ENCODE measurements around the gene OSBP. TPM values are rescaled to one million over a fixed set of nuclear protein-coding genes. Genes with fewer than 3 reads are reported as not detected.

The OSBP gene
- total RNA-seq, 1 donor from 2014 or later = 40.1 TPM

- H3K4me3 Mint-ChIP-seq = peak overlapping the region; percentile 94
- peaks cover 40% of the 10 kb centered on the region for H3K4me1 Mint-ChIP-seq
- H3K36me3 Mint-ChIP-seq (ENCODE audit: low read depth) = peaks cover 19% of the 10 kb centered on the region
- H3K9me3 Mint-ChIP-seq = no peaks in the 10 kb centered on the region
- H3K27ac Mint-ChIP-seq = peak overlapping the region; percentile 91
- no peak for DNase-seq
- intact Hi-C loops (cut with micrococcal nuclease) = loop anchor here (1.0 to 10.0 kb wide), 5 partner anchors 53 to 472 kb away; partner anchors contain the start of genes FAM111A, MRPL16 and PATL1
- H3K27me3 Mint-ChIP-seq = no peaks in the 10 kb centered on the region
Measured at GRCh38 chr11:59616396-59616982, 915 bp upstream of the OSBP start.

DNA sequence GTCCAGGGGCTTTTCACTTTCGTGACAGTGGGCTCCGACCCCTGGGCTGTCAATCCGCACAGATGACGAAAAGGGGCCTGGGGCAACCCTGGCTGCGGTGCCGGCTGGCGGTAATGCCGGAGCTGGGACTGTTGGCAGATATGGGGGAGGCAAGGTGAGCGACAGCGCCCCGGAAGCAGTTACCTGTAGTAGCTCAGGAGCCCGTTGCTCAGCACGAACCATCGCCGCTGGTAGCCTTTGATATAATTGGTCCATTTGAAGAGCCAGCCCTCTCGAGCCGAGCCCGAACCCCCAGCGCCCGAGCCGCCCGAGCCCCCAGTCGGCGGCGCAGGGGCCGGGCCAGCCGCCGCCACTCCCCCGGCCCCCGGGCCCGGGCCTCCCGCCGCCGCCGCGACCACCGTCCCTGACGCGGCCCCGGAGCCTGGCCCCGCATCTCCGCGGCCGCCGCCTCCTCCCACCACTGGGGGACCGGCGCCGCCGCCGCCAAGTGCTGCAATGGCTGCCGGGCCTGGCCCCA, 396 bp downstream of the OSBP start:
- peaks cover 45% of the 10 kb centered on the region for H3K4me1 Mint-ChIP-seq
- peaks cover 22% of the 10 kb centered on the region for H3K36me3 Mint-ChIP-seq (ENCODE audit: low read depth)
- H3K4me3 Mint-ChIP-seq = peak overlapping the region; percentile 94
- intact Hi-C loops (cut with micrococcal nuclease) = loop anchor here (2.0 to 10.0 kb wide), 4 partner anchors 470 to 1902 kb away; partner anchors contain the start of genes FAM111A, FAM111B, MED19 and TMX2
- H3K27me3 Mint-ChIP-seq = no peaks in the 10 kb centered on the region
- H3K27ac Mint-ChIP-seq = peak overlapping the region; percentile 91
- no peaks in the 10 kb centered on the region for H3K9me3 Mint-ChIP-seq
- peak; percentile 86 for DNase-seq

DNA sequence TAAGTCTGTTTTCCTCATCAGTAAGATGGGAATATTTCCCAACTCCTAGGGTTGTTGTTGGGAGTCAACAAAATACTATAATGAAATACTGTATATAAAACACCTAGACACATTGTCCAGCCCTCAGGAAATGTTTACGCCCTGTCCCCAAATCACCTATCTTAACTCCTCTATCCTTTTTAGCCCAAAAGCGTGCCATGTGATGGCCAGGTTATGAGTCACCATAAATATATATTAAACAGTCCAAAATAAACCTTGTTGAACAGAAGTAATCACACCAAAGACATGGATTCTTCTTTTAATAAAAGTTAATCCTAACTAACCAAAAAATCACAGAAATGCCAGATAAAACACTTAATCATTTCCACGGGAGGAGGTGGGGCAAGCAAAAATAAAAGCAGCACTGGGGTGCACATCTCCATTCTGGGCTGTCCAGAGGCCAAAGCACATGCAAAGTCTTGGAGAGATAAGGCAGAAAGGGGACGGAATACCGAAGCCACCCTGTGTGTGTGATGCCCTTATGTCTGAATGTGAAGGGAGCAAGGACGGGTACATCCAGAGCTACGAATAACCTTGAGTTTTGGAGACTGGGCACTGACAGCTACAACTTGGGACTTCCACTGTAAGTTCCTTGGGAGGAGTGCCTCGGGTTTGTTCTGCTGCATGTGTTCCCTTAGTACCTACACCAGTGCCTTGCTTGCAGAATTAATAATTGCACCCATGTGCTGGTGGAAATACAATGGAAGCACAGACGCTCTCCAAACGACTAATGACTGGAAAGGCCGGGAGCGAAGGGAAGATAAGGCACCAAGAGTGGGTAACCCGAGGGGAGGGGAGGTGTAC, 1.1 kb downstream of the OSBP start:
- Mint-ChIP-seq H3K36me3 (ENCODE audit: low read depth) (peaks cover 24% of the 10 kb centered on the region), H3K27ac (peak overlapping the region; percentile 82), H3K4me1 (peaks cover 47% of the 10 kb centered on the region), H3K9me3 (no peaks in the 10 kb centered on the region), H3K27me3 (no peaks in the 10 kb centered on the region), H3K4me3 (peak overlapping the region; percentile 94)
- intact Hi-C loops (cut with micrococcal nuclease) = loop anchor here (2.0 to 10.0 kb wide), 4 partner anchors 470 to 1902 kb away; partner anchors contain the start of genes FAM111A, FAM111B, MED19 and TMX2
- DNase-seq = no peak

DNA sequence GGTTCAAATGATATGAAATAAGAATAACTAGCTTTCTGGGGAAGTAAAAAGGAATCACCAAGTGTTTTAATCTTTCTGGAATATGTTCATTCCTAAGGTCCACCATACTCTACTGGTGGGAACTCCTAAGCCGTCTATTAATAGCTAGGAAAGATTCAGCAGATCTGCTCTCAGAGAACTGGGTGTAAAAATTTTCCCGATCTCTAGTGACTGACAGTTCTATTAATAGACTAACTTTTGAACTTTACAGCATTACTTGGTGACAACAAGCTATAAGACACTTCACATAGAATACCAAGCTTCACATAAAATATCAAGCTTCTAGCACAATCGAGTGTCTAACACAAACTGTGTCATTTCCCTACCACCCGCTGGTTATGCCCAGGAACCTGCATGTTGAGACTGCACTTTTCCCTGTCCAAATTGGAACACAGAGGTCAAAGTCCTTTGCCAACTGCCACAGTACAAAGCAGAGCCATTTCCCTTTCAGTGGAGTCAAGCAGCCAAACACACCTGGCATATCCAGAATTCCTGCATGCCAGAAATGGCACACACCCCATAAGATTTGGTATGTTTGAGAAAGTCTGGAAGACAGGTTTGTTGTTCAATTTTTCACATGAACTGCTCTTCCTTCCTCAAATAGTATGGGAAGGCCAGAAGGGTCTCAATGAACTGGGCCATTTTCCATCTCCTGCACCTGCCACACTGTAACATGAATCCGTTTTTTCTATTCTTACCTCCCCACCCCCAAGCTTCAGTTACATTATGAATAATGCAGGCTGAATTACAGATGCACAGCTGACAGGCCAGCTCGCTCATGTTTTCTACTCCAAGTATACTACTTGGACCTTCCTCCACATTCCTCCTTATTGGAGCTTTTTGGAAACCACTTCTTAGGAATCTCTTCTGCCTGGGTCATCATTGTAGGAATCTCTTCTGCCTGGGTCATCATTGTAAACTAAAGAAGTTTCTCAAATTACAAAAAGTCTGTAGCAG, 3.7 kb downstream of the OSBP start:
- no peaks in the 10 kb centered on the region for H3K9me3 Mint-ChIP-seq
- peaks cover 42% of the 10 kb centered on the region for H3K4me1 Mint-ChIP-seq
- H3K4me3 Mint-ChIP-seq = no peak overlapping the region
- no peaks in the 10 kb centered on the region for H3K27me3 Mint-ChIP-seq
- intact Hi-C loops (cut with micrococcal nuclease) = loop anchor here (10.0 kb wide), 1 partner anchor 467 kb away; the partner anchor contains the start of gene FAM111A
- no peak overlapping the region for H3K27ac Mint-ChIP-seq
- DNase-seq = no peak
- H3K36me3 Mint-ChIP-seq (ENCODE audit: low read depth) = peaks cover 48% of the 10 kb centered on the region

DNA sequence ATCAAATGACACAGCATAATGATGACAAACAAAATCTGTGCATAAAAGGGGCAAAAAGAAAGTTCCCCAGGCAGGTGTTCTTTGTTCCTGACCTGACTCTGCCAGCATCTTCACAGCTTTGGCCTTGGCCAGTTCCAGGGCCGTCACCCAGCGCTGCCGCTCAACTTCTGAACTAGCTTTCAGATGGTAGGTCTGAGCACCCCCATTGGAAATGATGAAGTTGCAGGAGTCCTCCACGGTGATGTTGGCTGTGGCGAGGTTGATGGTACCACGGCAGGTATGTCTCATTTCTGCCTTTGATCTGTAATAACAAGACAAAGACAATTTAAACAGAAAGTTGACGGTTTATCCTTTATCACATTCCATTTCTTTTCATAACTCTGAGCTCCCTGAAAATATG, 5.3 kb downstream of the OSBP start:
- peaks cover 60% of the 10 kb centered on the region for H3K36me3 Mint-ChIP-seq (ENCODE audit: low read depth)
- no peak for DNase-seq
- no peaks in the 10 kb centered on the region for H3K27me3 Mint-ChIP-seq
- no peak overlapping the region for H3K4me3 Mint-ChIP-seq
- H3K27ac Mint-ChIP-seq = no peak overlapping the region
- H3K4me1 Mint-ChIP-seq = peaks cover 41% of the 10 kb centered on the region
- intact Hi-C loops (cut with micrococcal nuclease) = loop anchor here (10.0 kb wide), 1 partner anchor 465 kb away; the partner anchor contains the start of gene FAM111A
- H3K9me3 Mint-ChIP-seq = no peaks in the 10 kb centered on the region

DNA sequence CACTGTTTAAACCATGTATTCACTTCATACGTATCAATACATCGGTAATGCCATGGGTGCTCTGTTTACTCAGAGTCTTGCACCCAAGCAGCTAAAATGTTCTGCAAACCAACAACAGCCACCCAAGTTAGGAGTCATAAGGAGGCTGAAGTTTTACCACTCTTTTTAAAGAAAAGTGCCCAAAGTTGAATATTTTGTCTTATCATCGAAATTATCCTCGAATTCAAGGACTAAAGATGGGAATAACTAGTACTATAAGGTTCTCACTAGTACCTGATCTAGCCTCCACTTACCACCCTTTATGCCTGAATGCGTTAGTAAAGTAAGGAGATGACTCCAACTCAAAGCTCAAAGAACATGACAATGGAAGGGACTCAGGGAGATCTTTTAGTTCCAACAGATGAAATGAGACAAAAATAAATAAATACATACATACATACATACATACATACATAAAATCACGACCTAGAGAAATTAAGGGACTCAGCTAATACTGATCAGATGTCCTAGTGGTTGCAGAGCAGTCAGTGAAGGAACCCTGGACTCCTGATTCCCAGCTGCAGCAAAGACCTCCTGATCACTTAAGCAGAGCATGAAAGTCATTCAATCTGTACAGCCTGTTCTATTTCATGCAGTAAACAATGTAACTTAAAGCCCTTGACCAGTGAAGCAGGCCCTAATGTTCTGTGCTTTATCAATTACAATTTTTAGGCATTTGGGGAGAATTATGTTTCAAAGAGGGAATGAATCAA, 7.7 kb downstream of the OSBP start:
- Mint-ChIP-seq H3K27ac (no peak overlapping the region), H3K4me3 (no peak overlapping the region), H3K36me3 (ENCODE audit: low read depth) (peaks cover 63% of the 10 kb centered on the region), H3K9me3 (no peaks in the 10 kb centered on the region), H3K4me1 (peaks cover 30% of the 10 kb centered on the region), H3K27me3 (no peaks in the 10 kb centered on the region)
- no peak for DNase-seq
- intact Hi-C loops (cut with micrococcal nuclease) = no loop called here

GRCh38 chr11:59602432-59602831, 13.1 kb downstream of the OSBP start:
- peaks cover 11% of the 10 kb centered on the region for H3K4me1 Mint-ChIP-seq
- H3K9me3 Mint-ChIP-seq = no peaks in the 10 kb centered on the region
- no peak overlapping the region for H3K27ac Mint-ChIP-seq
- intact Hi-C loops (cut with micrococcal nuclease) = no loop called here
- H3K4me3 Mint-ChIP-seq = no peak overlapping the region
- no peaks in the 10 kb centered on the region for H3K27me3 Mint-ChIP-seq
- peaks cover 76% of the 10 kb centered on the region for H3K36me3 Mint-ChIP-seq (ENCODE audit: low read depth)
- no peak for DNase-seq

- no peaks in the 10 kb centered on the region for H3K9me3 Mint-ChIP-seq
- no peak overlapping the region for H3K27ac Mint-ChIP-seq
- DNase-seq = no peak
- H3K4me1 Mint-ChIP-seq = peaks cover 11% of the 10 kb centered on the region
- H3K36me3 Mint-ChIP-seq (ENCODE audit: low read depth) = peaks cover 74% of the 10 kb centered on the region
- H3K27me3 Mint-ChIP-seq = no peaks in the 10 kb centered on the region
- intact Hi-C loops (cut with micrococcal nuclease) = no loop called here
- no peak overlapping the region for H3K4me3 Mint-ChIP-seq
Measured at GRCh38 chr11:59601788-59602187, 13.8 kb downstream of the OSBP start.

DNA sequence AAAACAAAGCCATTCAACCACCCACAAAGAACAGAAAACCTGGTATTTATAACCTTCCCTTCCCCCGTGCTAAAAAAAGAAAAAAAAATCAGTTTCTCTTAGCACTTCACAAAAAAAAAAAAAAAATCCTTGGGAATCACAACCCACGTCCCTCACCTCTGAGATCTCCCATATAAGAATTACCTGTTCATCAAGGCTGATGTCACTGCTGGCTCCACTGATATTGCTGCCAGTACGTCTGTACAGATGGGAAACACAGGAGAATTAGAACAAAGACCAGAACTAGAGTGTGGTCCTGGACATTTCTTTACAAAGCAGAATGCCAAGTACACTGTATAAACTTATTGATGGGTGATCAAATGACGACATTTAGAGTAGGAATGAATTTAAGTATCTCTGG, 14.9 kb downstream of the OSBP start:
- Mint-ChIP-seq H3K27ac (no peak overlapping the region), H3K4me1 (peaks cover 9% of the 10 kb centered on the region), H3K4me3 (no peak overlapping the region), H3K9me3 (no peaks in the 10 kb centered on the region), H3K36me3 (ENCODE audit: low read depth) (peaks cover 74% of the 10 kb centered on the region), H3K27me3 (no peaks in the 10 kb centered on the region)
- intact Hi-C loops (cut with micrococcal nuclease) = no loop called here
- no peak for DNase-seq

- Mint-ChIP-seq H3K9me3 (no peaks in the 10 kb centered on the region), H3K27ac (no peak overlapping the region), H3K4me3 (no peak overlapping the region), H3K27me3 (no peaks in the 10 kb centered on the region), H3K36me3 (ENCODE audit: low read depth) (peaks cover 73% of the 10 kb centered on the region), H3K4me1 (peaks cover 9% of the 10 kb centered on the region)
- intact Hi-C loops (cut with micrococcal nuclease) = no loop called here
- no peak for DNase-seq
Measured at GRCh38 chr11:59600234-59600633, 15.3 kb downstream of the OSBP start.

DNA sequence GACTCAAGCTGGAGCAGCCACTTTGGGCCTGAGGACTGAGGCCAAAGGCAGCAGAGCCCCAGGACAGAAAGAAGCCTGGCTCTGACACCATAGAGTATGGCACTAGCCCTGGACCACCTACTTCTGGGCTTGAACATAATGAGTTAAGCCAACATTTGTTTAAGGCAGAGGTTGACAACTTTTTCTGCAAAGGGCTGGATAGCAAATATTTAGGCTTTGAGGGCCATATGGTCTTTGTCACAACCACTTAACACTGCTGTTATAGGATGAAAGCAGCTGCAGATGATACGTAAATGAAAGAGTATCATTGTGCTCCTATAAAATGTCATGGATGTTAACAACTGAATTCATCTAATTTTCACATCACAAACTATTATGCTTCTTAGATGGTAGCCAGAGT, 16.6 kb downstream of the OSBP start:
- Mint-ChIP-seq H3K27ac (no peak overlapping the region), H3K36me3 (ENCODE audit: low read depth) (peaks cover 79% of the 10 kb centered on the region), H3K4me1 (peaks cover 9% of the 10 kb centered on the region), H3K27me3 (no peaks in the 10 kb centered on the region), H3K4me3 (no peak overlapping the region), H3K9me3 (no peaks in the 10 kb centered on the region)
- no peak for DNase-seq
- intact Hi-C loops (cut with micrococcal nuclease) = no loop called here

- Mint-ChIP-seq H3K9me3 (peaks cover 7% of the 10 kb centered on the region), H3K4me3 (no peak overlapping the region), H3K27me3 (no peaks in the 10 kb centered on the region), H3K36me3 (ENCODE audit: low read depth) (peaks cover 67% of the 10 kb centered on the region), H3K27ac (no peak overlapping the region), H3K4me1 (no peaks in the 10 kb centered on the region)
- DNase-seq = no peak
- intact Hi-C loops (cut with micrococcal nuclease) = no loop called here
Measured at GRCh38 chr11:59584294-59584693, 31.3 kb downstream of the OSBP start.

DNA sequence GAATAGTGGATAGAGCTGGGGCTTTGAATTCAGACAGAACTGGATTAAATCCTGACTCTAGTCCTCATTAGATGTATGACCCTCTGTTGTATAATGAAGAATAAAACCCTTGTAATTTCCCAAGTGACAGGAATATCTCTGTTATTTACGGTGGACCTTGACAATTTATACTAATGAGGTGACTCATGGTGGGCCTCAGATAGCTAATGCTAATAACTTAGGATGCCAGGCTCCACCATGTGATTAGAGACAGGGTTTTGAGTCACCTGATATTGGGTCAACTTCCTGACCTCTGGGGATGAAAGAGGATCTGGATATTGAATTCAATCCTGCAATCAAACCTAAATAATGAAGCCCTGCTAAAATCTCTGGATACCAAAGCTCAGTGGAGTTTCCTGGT, 33.6 kb downstream of the OSBP start:
- no peak overlapping the region for H3K27ac Mint-ChIP-seq
- H3K4me1 Mint-ChIP-seq = no peaks in the 10 kb centered on the region
- H3K27me3 Mint-ChIP-seq = no peaks in the 10 kb centered on the region
- no peak for DNase-seq
- H3K9me3 Mint-ChIP-seq = peaks cover 7% of the 10 kb centered on the region
- H3K4me3 Mint-ChIP-seq = no peak overlapping the region
- peaks cover 69% of the 10 kb centered on the region for H3K36me3 Mint-ChIP-seq (ENCODE audit: low read depth)
- intact Hi-C loops (cut with micrococcal nuclease) = no loop called here
